ENCODE data around the gene FHIP1A. TPM values are rescaled to one million over a fixed set of nuclear protein-coding genes. Genes with fewer than 3 reads are reported as not detected.
A peak's percentile ranks its signal among the peaks of the same experiment; 100 is the strongest.

The FHIP1A gene
- total and polyA plus RNA-seq, 2 of the 8 experiments (the other 6 are each of a cell fraction or from before 2014, with no cell fraction given): 17.9 to 75.2 TPM

- Histone ChIP-seq H3K56ac (replicated peaks; ENCODE audit: insufficient read length, low read depth, low read length) (no peak overlapping the region), H3K23ac (ENCODE audit: insufficient read length) (no peak overlapping the region), H3K14ac (ENCODE audit: insufficient read length) (no peak overlapping the region), H2AFZ (ENCODE audit: low read length) (no peak overlapping the region), H3K27ac (ENCODE audit: low read depth, low read length) (no peak overlapping the region), H3K18ac (ENCODE audit: extremely low read depth, low read length) (no peak overlapping the region), H3K9me3 (ENCODE audit: insufficient read depth in 2 of 2, low read depth in 1 of 2, low read length in 1 of 2) (no peaks in the 10 kb centered on the region), H3K36me3 (ENCODE audit: control insufficient read depth in 2 of 4, insufficient read depth in 4 of 4, low read length in 3 of 4) (no peaks in the 10 kb centered on the region), H3K4me1 (replicated peaks in 1 of 4; ENCODE audit: control insufficient read depth in 3 of 4, insufficient read depth in 4 of 4, low read length in 3 of 4) (peaks cover 0 to 2% (median 0%) of the 10 kb centered on the region in 4 experiments; a peak in 1 of 7 replicates), H2BK5ac (ENCODE audit: low read depth, low read length) (no peak overlapping the region), H3K4me3 (ENCODE audit: extremely low read depth in 1 of 4, insufficient read depth in 2 of 4, low read depth in 3 of 4, low read length in 4 of 4) (no peak overlapping the region), H3K27me3 (replicated peaks in 1 of 4; ENCODE audit: control insufficient read depth in 3 of 4, extremely low read depth in 1 of 4, insufficient read depth in 3 of 4, low read length in 3 of 4) (no peaks in the 10 kb centered on the region), H4K8ac (ENCODE audit: extremely low read depth, insufficient read depth, low read length) (no peak overlapping the region), H2BK120ac (replicated peaks; ENCODE audit: low read depth, low read length) (no peak overlapping the region), H4K20me1 (replicated peaks in 1 of 2; ENCODE audit: control insufficient read depth in 1 of 2, insufficient read depth in 2 of 2, low read length in 2 of 2) (no peaks in the 10 kb centered on the region), H4K5ac (ENCODE audit: insufficient read length, low read depth, low read length) (no peak overlapping the region), H2BK15ac (ENCODE audit: low read length) (no peak overlapping the region), H2BK20ac (ENCODE audit: low read length) (no peak overlapping the region), H3K4me2 (ENCODE audit: insufficient read depth in 1 of 2, low read depth in 2 of 2, low read length in 2 of 2) (no peak overlapping the region), H4K91ac (replicated peaks; ENCODE audit: insufficient read length, low read length) (no peak overlapping the region), H3K9ac (replicated peaks in 1 of 4; ENCODE audit: extremely low read depth in 1 of 4, low read depth in 3 of 4, low read length in 3 of 4) (no peak overlapping the region), H3K23me2 (ENCODE audit: low read depth, low read length) (peaks cover 2% of the 10 kb centered on the region; the same call in 1 of the 2 replicates), H2BK12ac (ENCODE audit: low read depth, low read length) (no peak overlapping the region), H3K79me2 (ENCODE audit: control insufficient read depth in 1 of 2, insufficient read depth in 2 of 2, low read length in 2 of 2) (no peaks in the 10 kb centered on the region), H2AK5ac (ENCODE audit: low read depth, low read length) (no peak overlapping the region), H3K79me1 (ENCODE audit: low read depth, low read length) (no peaks in the 10 kb centered on the region), H3K4ac (replicated peaks; ENCODE audit: insufficient read length, low read depth, low read length) (no peak overlapping the region)
- ChIA-PET POLR2A (ENCODE audit: partially characterized antibody) (interaction anchor here (1.0 to 1.2 kb wide), 2 partner anchors 37 to 424 kb away, joined by 3 to 4 read pairs; partner anchors contain the start of gene SH3D19), CTCF (ENCODE audit: partially characterized antibody) (interaction anchor here (0.7 to 4.0 kb wide), 20 partner anchors 8 to 1156 kb away, joined by 3 to 20 read pairs (median 4); partner anchors contain the start of genes PRSS48 and SH3D19)
- 92% methylated on average over 13 of the region's 13 CpGs; no CpG with 5 or more reads in 1 of the 2 experiments for WGBS, 2 experiments (ENCODE audit: extremely low coverage in 1 of 2, insufficient coverage in 1 of 2, insufficient read length in 1 of 2, insufficient replicate concordance in 2 of 2, low coverage in 1 of 2, low lambda C conversion rate in 2 of 2, missing lambda C conversion rate in 1 of 2)
- DNase-seq (ENCODE audit: low read depth in 1 of 2, low spot score in 2 of 2) (no peak), FAIRE-seq (no peak)
- TF ChIP-seq ASH2L (IDR thresholded peaks at IDR 0.05; ENCODE audit: low read length) (no peak), RNF2 (IDR thresholded peaks at IDR 0.05; ENCODE audit: borderline replicate concordance, low read depth, low read length, missing control alignments, poor library complexity, severe bottlenecking) (no peak), BCL11A (IDR thresholded peaks at IDR 0.05; ENCODE audit: low read depth in 2 of 2, low read length in 2 of 2) (no peak), SUZ12 (IDR thresholded peaks at IDR 0.05; ENCODE audit: low read length) (no peak), TAF1 (IDR thresholded peaks at IDR 0.05; ENCODE audit: low read depth, low read length) (0 out of 2 replicates have a peak, but pooled peaks have one; percentile 1), NRF1 (IDR thresholded peaks at IDR 0.05; ENCODE audit: low read depth, low read length) (no peak), TCF12 (IDR thresholded peaks at IDR 0.05; ENCODE audit: low read depth, low read length) (no peak)
- TF ChIP-seq, protein P1, sequence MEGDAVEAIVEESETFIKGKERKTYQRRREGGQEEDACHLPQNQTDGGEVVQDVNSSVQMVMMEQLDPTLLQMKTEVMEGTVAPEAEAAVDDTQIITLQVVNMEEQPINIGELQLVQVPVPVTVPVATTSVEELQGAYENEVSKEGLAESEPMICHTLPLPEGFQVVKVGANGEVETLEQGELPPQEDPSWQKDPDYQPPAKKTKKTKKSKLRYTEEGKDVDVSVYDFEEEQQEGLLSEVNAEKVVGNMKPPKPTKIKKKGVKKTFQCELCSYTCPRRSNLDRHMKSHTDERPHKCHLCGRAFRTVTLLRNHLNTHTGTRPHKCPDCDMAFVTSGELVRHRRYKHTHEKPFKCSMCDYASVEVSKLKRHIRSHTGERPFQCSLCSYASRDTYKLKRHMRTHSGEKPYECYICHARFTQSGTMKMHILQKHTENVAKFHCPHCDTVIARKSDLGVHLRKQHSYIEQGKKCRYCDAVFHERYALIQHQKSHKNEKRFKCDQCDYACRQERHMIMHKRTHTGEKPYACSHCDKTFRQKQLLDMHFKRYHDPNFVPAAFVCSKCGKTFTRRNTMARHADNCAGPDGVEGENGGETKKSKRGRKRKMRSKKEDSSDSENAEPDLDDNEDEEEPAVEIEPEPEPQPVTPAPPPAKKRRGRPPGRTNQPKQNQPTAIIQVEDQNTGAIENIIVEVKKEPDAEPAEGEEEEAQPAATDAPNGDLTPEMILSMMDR (IDR thresholded peaks at IDR 0.05; ENCODE audit: control extremely low read depth in 1 of 3, insufficient read depth in 1 of 3, low read depth in 1 of 3, low read length in 3 of 3): no peak
- TF ChIP-seq, protein P2, sequence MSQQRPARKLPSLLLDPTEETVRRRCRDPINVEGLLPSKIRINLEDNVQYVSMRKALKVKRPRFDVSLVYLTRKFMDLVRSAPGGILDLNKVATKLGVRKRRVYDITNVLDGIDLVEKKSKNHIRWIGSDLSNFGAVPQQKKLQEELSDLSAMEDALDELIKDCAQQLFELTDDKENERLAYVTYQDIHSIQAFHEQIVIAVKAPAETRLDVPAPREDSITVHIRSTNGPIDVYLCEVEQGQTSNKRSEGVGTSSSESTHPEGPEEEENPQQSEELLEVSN (IDR thresholded peaks at IDR 0.05): 0 out of 2 replicates have a peak, but pooled peaks have one; percentile 9
Observed at GRCh38 chr4:151361966-151362365, 47.0 kb upstream of the FHIP1A start.

Data from H1 (cell line).